Prostate gland (tissue), 2 donors: ENCODE measurements around the gene PYCR2. TPM values are rescaled to one million over a fixed set of nuclear protein-coding genes. Genes with fewer than 3 reads are reported as not detected.

Experiments used
- DNase-seq: peaks from one replicate; pipeline ENCODE4 v3.0.0-alpha.2; 2019; ENCODE audit warnings: low spot score
- H3K27ac ChIP-seq, 2 donors: fragments of 200-600 bp; sonication (generic); 2 replicates each; pipeline ENCODE4 v1.5.1; 2017 to 2019
- H3K27me3 ChIP-seq: fragments of 200-600 bp; sonication (generic); replicated peaks from 2 replicates; pipeline ENCODE4 v1.5.1; 2019; ENCODE audit not compliant: insufficient read depth
- H3K36me3 ChIP-seq, 2 donors: fragments of 200-600 bp; sonication (generic); 1 replicate in 1 of 2; 2 replicates in 1 of 2; pipeline versions ENCODE4 v1.5.1 to v1.8.1; 2017 to 2019
- H3K4me1 ChIP-seq: fragments of 200-600 bp; sonication (generic); replicated peaks from 2 replicates; pipeline ENCODE4 v1.5.1; 2019
- H3K4me3 ChIP-seq, 2 donors: fragments of 200-600 bp; sonication (generic); 2 replicates each; pipeline ENCODE4 v1.5.1; 2017 to 2019
- H3K9me3 ChIP-seq: fragments of 200-600 bp; sonication (generic); 2 replicates; pipeline ENCODE4 v1.5.1; 2017
- CTCF ChIP-seq, 4 experiments: fragments of 200-600 bp in 2 of 4; fragments of 450-650 bp in 2 of 4; sonication (generic) in 2 of 4; IDR thresholded peaks; 1 replicate in 3 of 4; 2 replicates in 1 of 4; pipeline ENCODE4 v1.5.1; 2016 to 2019; ENCODE audit warnings: antibody characterized with exemption in 4 of 4, mild to moderate bottlenecking in 2 of 4, moderate library complexity in 2 of 4
- POLR2A ChIP-seq: fragments of 450-650 bp; IDR thresholded peaks from one replicate; pipeline ENCODE4 v1.6.1; 2016; ENCODE audit warnings: antibody characterized with exemption, mild to moderate bottlenecking
- POLR2AphosphoS5 ChIP-seq: sonication (generic); formaldehyde crosslinking; IDR thresholded peaks from one replicate; pipeline ENCODE4 v1.6.1; 2017; ENCODE audit warnings: antibody characterized with exemption
- WGBS: methylation state at CpG from one replicate; pipeline ENCODE4 v1.1.5; 2018; 5-methylcytosine and 5-hydroxymethylcytosine counted together
- intact Hi-C: fragments of 100-400 bp; cut with DNase I; formaldehyde crosslinking; loops from one replicate; pipeline ENCODE4 v1.14.2; 2022
- total RNA-seq, 2 donors: library from RNA; depleted of rRNA; stranded (reverse); fragments of >200 nt; gene quantifications; one replicate each; pipeline ENCODE4 v1.1.0, GENCODE V29; 2016

The PYCR2 gene
- total RNA-seq, 2 donors from 2014 or later, result 70.8 to 80.2 TPM

GRCh38 chr1:225887030-225887314, 37.1 kb downstream of the PYCR2 start:
- Histone ChIP-seq H3K27me3 (no peaks in the 10 kb centered on the region), H3K36me3 (no peaks in the 10 kb centered on the region), H3K27ac (no peak overlapping the region), H3K9me3 (no peaks in the 10 kb centered on the region), H3K4me3 (no peak overlapping the region), H3K4me1 (peaks cover 10% of the 10 kb centered on the region)
- intact Hi-C loops, result no loop called here
- TF ChIP-seq POLR2A (no peak), CTCF (IDR thresholded peaks at IDR 0.05) (no peak), POLR2AphosphoS5 (no peak)
- WGBS, result 93% methylated on average over 7 of the region's 7 CpGs
- no peak for DNase-seq

- 97% methylated on average over 17 of the region's 19 CpGs for WGBS
- TF ChIP-seq CTCF (IDR thresholded peaks at IDR 0.05), result no peak
- no peak for TF ChIP-seq POLR2A
- no peak for TF ChIP-seq POLR2AphosphoS5
- no peak overlapping the region for H3K27ac ChIP-seq
- no peaks in the 10 kb centered on the region for H3K9me3 ChIP-seq
- H3K36me3 ChIP-seq, result no peaks in the 10 kb centered on the region
- H3K4me1 ChIP-seq, result peaks cover 10% of the 10 kb centered on the region
- intact Hi-C loops, result no loop called here
- H3K4me3 ChIP-seq, result no peak overlapping the region
- no peaks in the 10 kb centered on the region for H3K27me3 ChIP-seq
- no peak for DNase-seq
Measured at GRCh38 chr1:225886159-225887029, 37.7 kb downstream of the PYCR2 start.

- no peak overlapping the region for H3K27ac ChIP-seq
- DNase-seq, result no peak
- H3K4me3 ChIP-seq, result no peak overlapping the region
- H3K36me3 ChIP-seq, result no peaks in the 10 kb centered on the region
- peaks cover 1% of the 10 kb centered on the region for H3K4me1 ChIP-seq
- intact Hi-C loops, result no loop called here
- TF ChIP-seq POLR2AphosphoS5 (no peak), POLR2A (no peak), CTCF (IDR thresholded peaks at IDR 0.05) (no peak)
- H3K9me3 ChIP-seq, result no peaks in the 10 kb centered on the region
- 95% methylated on average over 6 of the region's 6 CpGs for WGBS
- no peaks in the 10 kb centered on the region for H3K27me3 ChIP-seq
Measured at GRCh38 chr1:225885336-225885735, 38.7 kb downstream of the PYCR2 start.

- intact Hi-C loops, result loop anchor here (5.0 kb wide), 1 partner anchor 71 kb away; the partner anchor contains the start of gene EPHX1
- no peaks in the 10 kb centered on the region for H3K27me3 ChIP-seq
- no peak overlapping the region for H3K4me3 ChIP-seq
- no peak for DNase-seq
- peak overlapping the region; percentile 94 to 95 for H3K27ac ChIP-seq
- peaks cover 8% of the 10 kb centered on the region for H3K4me1 ChIP-seq
- TF ChIP-seq POLR2A (no peak), POLR2AphosphoS5 (no peak), CTCF (IDR thresholded peaks at IDR 0.05) (no peak)
- no peaks in the 10 kb centered on the region for H3K9me3 ChIP-seq
- 85% methylated on average over 11 of the region's 11 CpGs for WGBS
- H3K36me3 ChIP-seq, result no peaks in the 10 kb centered on the region
Measured at GRCh38 chr1:225883616-225884265, 40.3 kb downstream of the PYCR2 start.
